ENCODE measurements around the gene SDC1. TPM values are rescaled to one million over a fixed set of nuclear protein-coding genes. Genes with fewer than 3 reads are reported as not detected.

Gene SDC1
- total RNA-seq, 4 donors from 2014 or later: 355 to 757 (median 496) TPM

DNA sequence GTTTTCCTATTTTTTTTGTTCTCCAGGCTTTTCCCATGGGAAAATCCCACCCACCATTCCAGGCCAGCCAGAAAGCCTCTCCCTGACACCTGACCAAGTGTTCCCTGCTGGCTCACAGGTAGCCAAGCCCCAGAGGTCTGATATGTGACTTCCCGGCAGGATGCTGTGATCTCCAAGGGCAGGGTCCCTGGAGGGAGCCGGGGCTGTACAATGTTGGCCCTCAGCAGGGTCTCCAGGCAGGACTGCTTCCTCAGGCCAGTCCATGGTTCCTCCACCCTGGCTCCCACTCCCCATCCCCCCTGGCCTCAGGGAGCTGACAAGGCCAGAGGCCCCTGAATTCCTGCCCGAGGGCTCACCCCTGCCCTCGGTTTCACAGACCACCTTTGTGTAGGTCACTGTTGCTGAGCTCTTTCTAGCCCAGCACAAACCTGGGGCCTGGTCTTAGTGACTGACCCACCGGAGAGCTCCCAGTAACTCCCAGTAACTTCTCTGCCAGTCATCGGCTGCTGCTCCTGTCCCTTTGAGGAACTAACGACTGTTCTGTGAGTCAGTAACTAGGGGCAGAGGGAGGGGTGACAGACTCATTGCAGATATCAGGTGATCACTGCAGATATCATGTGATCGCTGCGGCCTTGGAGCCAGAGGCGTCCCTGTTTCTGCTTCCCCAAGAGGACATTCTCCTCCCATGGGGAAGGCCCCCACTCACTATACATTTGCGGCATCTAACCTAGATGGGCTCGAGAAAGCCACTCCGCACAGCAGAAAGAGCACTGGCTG, 38.7 kb downstream of the SDC1 start:
- DNase-seq: no peak

DNA sequence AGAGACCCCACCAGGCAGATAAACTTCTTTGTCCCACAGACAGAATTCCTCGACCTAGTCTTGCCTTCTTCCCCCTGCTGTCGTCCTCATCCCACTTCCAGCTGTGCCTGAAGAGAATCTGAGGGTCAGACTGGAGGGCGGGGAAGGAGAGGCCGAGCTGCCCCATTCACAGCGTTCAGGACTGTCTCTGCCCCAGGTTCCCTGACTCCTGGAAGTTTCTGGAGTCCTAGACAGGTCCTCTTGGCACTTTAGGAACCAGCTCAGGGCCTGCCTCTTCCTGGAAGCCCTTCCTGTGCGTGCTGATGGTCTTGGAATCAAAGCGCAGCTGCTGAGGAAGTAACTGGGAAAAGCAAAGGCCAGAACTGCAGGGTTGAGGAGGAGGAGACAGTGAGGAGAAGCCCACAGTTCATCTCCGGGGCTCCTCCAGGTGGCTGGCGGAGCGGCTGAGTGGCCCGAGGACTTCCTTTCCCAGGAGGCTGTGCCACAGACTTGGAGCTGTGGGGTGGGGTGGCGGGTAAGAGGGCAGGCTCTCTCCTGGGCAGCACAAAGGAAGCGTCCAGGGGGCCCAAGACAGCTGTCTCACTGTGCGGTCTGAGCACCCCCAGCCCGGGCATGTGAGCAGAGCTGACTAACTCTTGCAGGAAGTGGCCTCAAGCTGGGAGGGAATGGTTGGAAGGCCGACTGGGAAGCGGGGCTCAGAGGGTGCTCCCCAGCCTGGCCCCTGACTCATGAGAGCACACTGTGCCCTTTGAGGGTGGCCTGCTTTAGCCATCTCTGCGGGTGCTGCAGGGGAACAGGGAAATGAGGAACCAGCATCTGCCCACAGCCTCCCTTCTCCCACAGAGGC, 39.5 kb downstream of the SDC1 start:
- Histone ChIP-seq H3K9me3 (no peaks in the 10 kb centered on the region), H3K36me3 (no peaks in the 10 kb centered on the region), H3K4me3 (no peak overlapping the region), H3K27ac (peak overlapping the region in 3 of 4 donors; percentile 43 to 93 (median 91)), H3K27me3 (no peaks in the 10 kb centered on the region), H3K4me1 (peaks cover 32 to 100% (median 35%) of the 10 kb centered on the region in 3 donors)
- DNase-seq: no peak
- intact Hi-C loops (cut with DNase I): no loop called here
- TF ChIP-seq, protein P1, sequence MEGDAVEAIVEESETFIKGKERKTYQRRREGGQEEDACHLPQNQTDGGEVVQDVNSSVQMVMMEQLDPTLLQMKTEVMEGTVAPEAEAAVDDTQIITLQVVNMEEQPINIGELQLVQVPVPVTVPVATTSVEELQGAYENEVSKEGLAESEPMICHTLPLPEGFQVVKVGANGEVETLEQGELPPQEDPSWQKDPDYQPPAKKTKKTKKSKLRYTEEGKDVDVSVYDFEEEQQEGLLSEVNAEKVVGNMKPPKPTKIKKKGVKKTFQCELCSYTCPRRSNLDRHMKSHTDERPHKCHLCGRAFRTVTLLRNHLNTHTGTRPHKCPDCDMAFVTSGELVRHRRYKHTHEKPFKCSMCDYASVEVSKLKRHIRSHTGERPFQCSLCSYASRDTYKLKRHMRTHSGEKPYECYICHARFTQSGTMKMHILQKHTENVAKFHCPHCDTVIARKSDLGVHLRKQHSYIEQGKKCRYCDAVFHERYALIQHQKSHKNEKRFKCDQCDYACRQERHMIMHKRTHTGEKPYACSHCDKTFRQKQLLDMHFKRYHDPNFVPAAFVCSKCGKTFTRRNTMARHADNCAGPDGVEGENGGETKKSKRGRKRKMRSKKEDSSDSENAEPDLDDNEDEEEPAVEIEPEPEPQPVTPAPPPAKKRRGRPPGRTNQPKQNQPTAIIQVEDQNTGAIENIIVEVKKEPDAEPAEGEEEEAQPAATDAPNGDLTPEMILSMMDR (IDR thresholded peaks at IDR 0.05): no peak
- no peak for TF ChIP-seq POLR2A (IDR thresholded peaks at IDR 0.05)
- 66 to 90% methylated on average over 8 to 14 of the region's 18 CpGs for WGBS, 2 donors

More for the DNA sequence above, 38.7 kb downstream of the SDC1 start:
- intact Hi-C loops (cut with DNase I): no loop called here
- Histone ChIP-seq H3K4me1 (peaks cover 31 to 100% (median 32%) of the 10 kb centered on the region in 3 donors), H3K27ac (peak overlapping the region in 3 of 4 donors; percentile 43 to 93 (median 91)), H3K27me3 (no peaks in the 10 kb centered on the region), H3K36me3 (no peaks in the 10 kb centered on the region), H3K9me3 (no peaks in the 10 kb centered on the region), H3K4me3 (no peak overlapping the region)
- TF ChIP-seq, protein P1 (IDR thresholded peaks at IDR 0.05): no peak
- TF ChIP-seq POLR2A (IDR thresholded peaks at IDR 0.05): peak in 1 of 4 donors; percentile 25
- 86 to 92% methylated on average over 5 to 7 of the region's 13 CpGs for WGBS, 2 donors

DNA sequence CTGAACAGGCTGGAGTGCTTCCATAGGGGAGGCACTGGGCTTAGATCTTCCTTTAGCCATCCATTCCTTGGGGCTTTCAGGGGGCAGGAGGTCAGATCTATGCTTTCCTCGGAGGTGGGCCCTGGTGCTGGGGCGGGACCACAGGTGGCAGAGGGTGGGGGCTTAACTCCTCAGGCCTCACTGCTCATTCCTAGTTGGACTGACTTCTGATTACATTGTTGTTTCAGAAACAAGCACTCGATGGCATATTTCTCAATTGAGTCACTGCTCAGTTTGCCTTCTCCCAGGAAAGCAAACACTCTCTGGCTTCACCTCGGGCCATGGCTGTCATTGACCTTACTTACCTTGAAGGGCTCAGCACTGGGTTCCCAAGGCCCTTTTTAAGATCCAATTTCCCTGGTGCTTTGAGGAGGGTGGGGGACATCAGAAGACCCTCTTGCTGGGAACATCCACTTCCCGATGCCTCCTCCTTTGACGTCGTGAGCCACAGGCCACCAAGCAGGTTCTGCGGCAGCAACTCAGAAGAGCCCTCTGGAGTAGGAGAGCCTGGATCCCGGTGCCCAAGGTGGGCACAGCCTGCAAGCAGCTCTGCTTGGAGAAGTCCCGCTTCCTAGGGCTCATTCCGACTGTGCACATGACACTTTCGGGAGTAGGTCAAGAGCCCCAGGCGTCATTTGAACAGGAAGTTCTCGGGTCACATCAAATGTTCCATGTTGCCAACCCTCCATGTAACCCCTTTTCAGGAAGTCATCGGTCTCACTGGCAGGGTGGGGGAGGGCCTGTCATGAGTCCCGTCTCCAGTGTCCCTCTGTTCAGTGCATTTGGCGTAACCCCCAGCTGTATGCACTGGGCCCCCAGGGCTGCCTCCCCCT, 40.6 kb downstream of the SDC1 start:
- peaks cover 30 to 100% (median 32%) of the 10 kb centered on the region in 3 donors for H3K4me1 ChIP-seq

DNA sequence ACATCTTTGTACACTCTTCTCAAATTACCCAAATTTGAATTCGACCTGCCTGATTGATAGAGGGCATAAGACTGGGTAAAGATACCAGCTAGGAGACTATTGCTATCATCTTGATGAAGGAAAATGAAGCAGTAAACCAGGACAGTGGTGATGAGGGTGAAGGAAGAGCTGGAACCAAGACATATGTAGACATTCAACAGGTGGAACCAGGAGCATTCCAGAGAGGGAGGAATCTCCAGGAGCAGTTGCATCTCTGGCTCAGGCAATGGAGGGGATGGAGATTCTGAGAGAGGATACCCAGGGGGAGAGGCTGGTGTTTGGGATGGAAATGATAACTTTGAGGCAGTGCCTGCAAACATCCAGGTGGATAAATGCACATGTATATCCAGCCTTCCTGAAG, 41.6 kb downstream of the SDC1 start:
- WGBS, 2 donors: 60 to 100% methylated on average over 1 of the region's 1 CpG
- Histone ChIP-seq H3K27ac (peak overlapping the region; percentile 72 to 93 (median 90)), H3K9me3 (no peaks in the 10 kb centered on the region), H3K27me3 (no peaks in the 10 kb centered on the region), H3K4me3 (no peak overlapping the region), H3K36me3 (no peaks in the 10 kb centered on the region), H3K4me1 (peaks cover 34 to 100% (median 38%) of the 10 kb centered on the region in 3 donors)
- intact Hi-C loops (cut with DNase I): no loop called here
- no peak for DNase-seq
- TF ChIP-seq, protein P1 (IDR thresholded peaks at IDR 0.05): no peak
- TF ChIP-seq POLR2A (IDR thresholded peaks at IDR 0.05): no peak

More for the DNA sequence above, 40.6 kb downstream of the SDC1 start:
- no peaks in the 10 kb centered on the region for H3K36me3 ChIP-seq
- no peak overlapping the region for H3K4me3 ChIP-seq
- TF ChIP-seq POLR2A (IDR thresholded peaks at IDR 0.05): no peak
- TF ChIP-seq, protein P1 (IDR thresholded peaks at IDR 0.05): no peak
- intact Hi-C loops (cut with DNase I): no loop called here
- H3K27me3 ChIP-seq: no peaks in the 10 kb centered on the region
- no peaks in the 10 kb centered on the region for H3K9me3 ChIP-seq
- DNase-seq: no peak
- WGBS, 2 donors: 43 to 48% methylated on average over 11 to 14 of the region's 17 CpGs
- peak overlapping the region; percentile 72 to 93 (median 84) for H3K27ac ChIP-seq
